Osteocyte (in vitro differentiated cells): Measurements from ENCODE around the gene ZBTB40. TPM values are rescaled to one million over a fixed set of nuclear protein-coding genes. Genes with fewer than 3 reads are reported as not detected.

Experiments
- DNase-seq: peaks from one replicate; pipeline ENCODE4 v3.0.0; 2021; ENCODE audit warnings: mixed read lengths; ENCODE audit not compliant: unreplicated experiment; ENCODE audit errors: extremely low spot score
- H3K27ac Mint-ChIP-seq: one replicate; pipeline ENCODE4 v1.8.0; 2021; ENCODE audit warnings: mild to moderate bottlenecking, mixed read lengths; ENCODE audit not compliant: unreplicated experiment
- H3K27me3 Mint-ChIP-seq: one replicate; pipeline ENCODE4 v1.8.0; 2021; ENCODE audit warnings: mixed read lengths; ENCODE audit not compliant: unreplicated experiment
- H3K36me3 Mint-ChIP-seq: one replicate; pipeline ENCODE4 v1.8.0; 2021; ENCODE audit warnings: mixed read lengths; ENCODE audit not compliant: unreplicated experiment
- H3K4me1 Mint-ChIP-seq: one replicate; pipeline ENCODE4 v1.8.0; 2021; ENCODE audit warnings: mixed read lengths; ENCODE audit not compliant: unreplicated experiment
- H3K4me3 Mint-ChIP-seq: one replicate; pipeline ENCODE4 v1.8.0; 2021; ENCODE audit warnings: mild to moderate bottlenecking, moderate library complexity, mixed read lengths; ENCODE audit not compliant: unreplicated experiment
- H3K9me3 Mint-ChIP-seq: one replicate; pipeline ENCODE4 v1.8.0; 2021; ENCODE audit warnings: mixed read lengths; ENCODE audit not compliant: unreplicated experiment
- CTCF ChIP-seq: fragments of 200-600 bp; sonication (generic); IDR thresholded peaks from 2 replicates; pipeline ENCODE4 v1.5.0; 2021; ENCODE audit warnings: antibody characterized with exemption, mild to moderate bottlenecking, moderate library complexity
- total RNA-seq: library from RNA; stranded (reverse); gene quantifications from 2 replicates; pipeline ENCODE4 v1.2.1, GENCODE V29; 2021

The ZBTB40 gene
- total RNA-seq, 1 donor from 2014 or later: 23.6 TPM

DNA sequence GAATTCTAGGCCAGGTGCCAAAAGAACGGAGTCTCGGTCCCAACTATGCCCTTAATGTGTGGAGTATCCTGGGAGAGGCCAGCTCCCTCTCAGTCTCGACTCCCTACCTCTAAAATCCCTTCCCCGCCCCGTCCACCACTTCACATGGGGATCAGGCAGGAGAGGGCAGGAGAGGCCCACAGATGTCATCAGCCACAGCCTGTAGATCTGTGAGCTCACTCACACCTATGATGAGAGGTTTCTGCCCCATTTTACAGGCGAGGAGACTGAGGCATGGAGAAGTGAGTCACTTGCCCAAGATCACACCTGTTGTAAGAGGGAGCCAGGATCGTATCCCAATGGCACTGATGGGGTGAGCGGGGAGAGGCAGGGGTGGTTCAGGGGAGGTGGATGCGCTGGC lies 91.2 kb downstream of the ZBTB40 start:
- Mint-ChIP-seq H3K4me3 (no peak overlapping the region), H3K36me3 (no peaks in the 10 kb centered on the region), H3K9me3 (no peaks in the 10 kb centered on the region), H3K4me1 (peaks cover 7% of the 10 kb centered on the region), H3K27me3 (peaks cover 39% of the 10 kb centered on the region), H3K27ac (no peak overlapping the region)
- no peak for TF ChIP-seq CTCF
- DNase-seq: no peak

DNA sequence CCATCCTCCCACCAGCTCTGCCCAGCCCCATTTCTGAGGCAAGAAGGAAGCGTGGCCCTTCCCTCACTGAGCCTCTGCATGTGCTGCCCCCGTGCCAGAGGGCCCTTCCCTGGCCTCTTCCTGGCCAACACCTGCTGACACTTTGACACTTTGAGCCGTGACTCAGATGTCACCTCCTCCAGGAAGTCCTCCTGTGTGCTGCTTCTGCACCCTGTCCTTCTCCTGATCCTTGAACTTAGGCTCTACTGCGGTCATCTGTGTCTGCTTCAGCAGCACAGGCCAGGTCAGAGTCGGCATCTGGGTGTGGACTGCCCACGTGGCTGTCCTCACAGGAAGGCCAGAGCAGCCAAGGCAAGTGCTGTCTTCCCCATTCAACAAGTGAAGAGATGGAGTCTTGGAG lies 92.0 kb downstream of the ZBTB40 start:
- H3K27ac Mint-ChIP-seq: no peak overlapping the region
- H3K4me1 Mint-ChIP-seq: peaks cover 7% of the 10 kb centered on the region
- H3K36me3 Mint-ChIP-seq: no peaks in the 10 kb centered on the region
- DNase-seq: no peak
- H3K9me3 Mint-ChIP-seq: no peaks in the 10 kb centered on the region
- no peak for TF ChIP-seq CTCF
- peaks cover 46% of the 10 kb centered on the region for H3K27me3 Mint-ChIP-seq
- no peak overlapping the region for H3K4me3 Mint-ChIP-seq

DNA sequence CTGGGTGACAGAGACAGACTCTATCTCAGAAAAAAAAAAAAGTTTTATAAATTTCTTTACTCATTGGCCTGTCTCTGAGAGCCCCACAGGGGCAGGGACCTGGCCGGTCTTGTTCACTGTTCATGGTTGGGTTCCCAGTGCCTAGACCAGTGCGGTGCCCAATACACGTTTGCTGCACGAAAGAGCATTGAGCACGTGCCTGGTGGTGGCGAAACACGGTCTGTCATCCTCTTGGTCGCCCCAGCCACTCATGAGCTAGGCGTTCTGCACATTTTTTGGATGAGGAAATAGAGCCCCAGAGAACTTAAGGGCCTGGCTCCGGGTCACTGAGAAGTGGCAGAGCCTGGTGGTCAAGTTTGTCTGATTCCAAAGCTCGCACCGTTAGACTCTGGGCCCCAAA lies 93.0 kb downstream of the ZBTB40 start:
- peaks cover 7% of the 10 kb centered on the region for H3K4me1 Mint-ChIP-seq

DNA sequence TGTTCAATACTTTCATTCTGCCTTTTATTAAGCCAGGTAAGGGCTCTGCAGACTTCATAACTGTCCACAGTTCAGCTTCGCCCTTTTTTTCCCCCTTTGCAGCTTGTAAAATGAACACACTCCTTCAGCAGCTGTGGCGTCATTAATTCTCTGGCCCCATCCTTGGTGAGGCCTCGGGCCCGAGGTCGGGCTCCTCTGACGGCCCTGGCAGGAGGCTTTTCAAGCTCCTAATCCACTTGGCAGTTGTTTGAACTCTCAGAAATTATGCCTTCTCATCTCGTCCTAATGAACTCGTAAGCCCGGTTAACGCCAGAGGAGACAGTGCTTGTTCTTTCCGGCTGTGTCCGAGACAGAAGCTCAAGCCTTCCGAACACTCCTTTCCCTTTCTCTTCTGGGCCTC lies 93.5 kb downstream of the ZBTB40 start:
- Mint-ChIP-seq H3K4me3 (no peak overlapping the region), H3K4me1 (peaks cover 5% of the 10 kb centered on the region), H3K9me3 (no peaks in the 10 kb centered on the region), H3K36me3 (no peaks in the 10 kb centered on the region), H3K27ac (no peak overlapping the region), H3K27me3 (peaks cover 58% of the 10 kb centered on the region)
- TF ChIP-seq CTCF: no peak
- DNase-seq: no peak

More for the DNA sequence above, 93.0 kb downstream of the ZBTB40 start:
- H3K27ac Mint-ChIP-seq: no peak overlapping the region
- peaks cover 56% of the 10 kb centered on the region for H3K27me3 Mint-ChIP-seq
- TF ChIP-seq CTCF: no peak
- H3K9me3 Mint-ChIP-seq: no peaks in the 10 kb centered on the region
- no peak overlapping the region for H3K4me3 Mint-ChIP-seq
- H3K36me3 Mint-ChIP-seq: no peaks in the 10 kb centered on the region
- DNase-seq: no peak

DNA sequence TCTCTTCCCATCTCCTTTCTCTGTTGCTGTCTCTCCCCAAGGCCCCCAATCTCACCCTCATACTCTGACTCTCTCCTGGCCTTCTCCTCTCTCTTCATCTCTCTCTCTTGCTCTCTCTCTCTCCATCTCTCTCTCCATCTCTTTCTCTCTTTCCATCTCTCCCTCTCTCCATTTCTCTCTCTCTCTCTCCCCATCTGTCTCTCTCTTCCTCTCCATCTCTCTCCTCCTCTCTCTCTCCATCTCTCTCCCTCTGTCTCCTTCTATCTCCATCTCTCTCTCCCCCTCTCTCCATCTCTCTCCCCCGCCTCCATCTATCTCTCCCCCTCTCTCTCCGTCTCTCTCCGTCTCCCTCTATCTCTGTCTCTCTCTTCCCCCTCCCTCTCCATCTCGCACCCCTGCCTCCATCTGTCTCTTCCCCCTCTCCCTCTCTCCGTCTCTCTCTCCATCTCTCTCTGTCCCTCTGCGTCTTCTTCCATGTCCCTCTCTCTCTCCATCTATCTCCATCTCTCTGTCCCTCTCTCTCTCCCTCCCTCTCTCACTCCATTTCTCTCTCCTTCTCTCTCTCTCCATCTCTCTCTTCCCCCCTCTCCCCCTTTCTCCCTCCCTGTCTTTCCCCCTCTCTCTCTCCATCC lies 95.7 kb downstream of the ZBTB40 start:
- Mint-ChIP-seq H3K9me3 (no peaks in the 10 kb centered on the region), H3K27ac (no peak overlapping the region)
- DNase-seq: no peak

More for the DNA sequence above, 95.7 kb downstream of the ZBTB40 start:
- peaks cover 59% of the 10 kb centered on the region for H3K27me3 Mint-ChIP-seq
- H3K4me3 Mint-ChIP-seq: no peak overlapping the region
- no peaks in the 10 kb centered on the region for H3K36me3 Mint-ChIP-seq
- H3K4me1 Mint-ChIP-seq: no peaks in the 10 kb centered on the region
- TF ChIP-seq CTCF: no peak
